Skeletal muscle cell (primary cell): ENCODE data around the gene VSTM2L.

ENCODE experiments used
- DNase-seq: peaks from one replicate; pipeline ENCODE4 v3.0.0-alpha.2; 2010; ENCODE audit warnings: low read depth
- H3K4me3 ChIP-seq: 2 replicates; pipeline ENCODE4 v1.5.1; 2011; ENCODE audit warnings: low read depth, mild to moderate bottlenecking, control low read depth, low read length, moderate library complexity

The VSTM2L gene

DNA sequence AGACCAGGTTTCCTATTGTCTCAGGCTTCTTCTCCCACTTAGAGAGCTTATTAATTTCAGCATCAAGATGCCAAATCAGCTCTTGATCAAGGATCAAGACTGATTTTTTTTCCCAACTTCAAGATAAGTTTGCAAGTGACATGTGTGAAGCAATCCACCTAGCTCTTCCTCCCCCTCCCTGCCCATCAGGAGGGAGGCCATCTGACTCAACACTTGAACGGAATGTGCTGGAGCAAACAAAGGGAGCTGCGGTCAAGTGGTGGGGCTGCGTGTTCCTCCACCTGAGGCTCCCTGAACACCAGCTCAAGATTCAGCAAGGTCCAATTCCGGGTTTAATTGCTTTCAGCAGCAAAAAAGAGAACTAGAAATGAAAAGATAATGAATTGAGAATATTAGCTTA, 91.6 kb downstream of the VSTM2L start:
- no peak overlapping the region for H3K4me3 ChIP-seq
- DNase-seq, result peak; percentile 37
